HG02642 (cell line): ENCODE data around the gene NEK6.
A peak's percentile ranks its signal among the peaks of the same experiment; 100 is the strongest.
"Not testable (repeated sequence)": the region's sequence is repeated elsewhere in the genome, so short reads cannot be mapped to it uniquely, and the experiment has no call there.

Source experiments
- ATAC-seq: cut with Tn5 transposase; IDR thresholded peaks from one replicate; pipeline ENCODE4 v1.9.1; 2021; ENCODE audit warnings: mild to moderate bottlenecking; ENCODE audit not compliant: unreplicated experiment, poor library complexity

NEK6 gene

DNA sequence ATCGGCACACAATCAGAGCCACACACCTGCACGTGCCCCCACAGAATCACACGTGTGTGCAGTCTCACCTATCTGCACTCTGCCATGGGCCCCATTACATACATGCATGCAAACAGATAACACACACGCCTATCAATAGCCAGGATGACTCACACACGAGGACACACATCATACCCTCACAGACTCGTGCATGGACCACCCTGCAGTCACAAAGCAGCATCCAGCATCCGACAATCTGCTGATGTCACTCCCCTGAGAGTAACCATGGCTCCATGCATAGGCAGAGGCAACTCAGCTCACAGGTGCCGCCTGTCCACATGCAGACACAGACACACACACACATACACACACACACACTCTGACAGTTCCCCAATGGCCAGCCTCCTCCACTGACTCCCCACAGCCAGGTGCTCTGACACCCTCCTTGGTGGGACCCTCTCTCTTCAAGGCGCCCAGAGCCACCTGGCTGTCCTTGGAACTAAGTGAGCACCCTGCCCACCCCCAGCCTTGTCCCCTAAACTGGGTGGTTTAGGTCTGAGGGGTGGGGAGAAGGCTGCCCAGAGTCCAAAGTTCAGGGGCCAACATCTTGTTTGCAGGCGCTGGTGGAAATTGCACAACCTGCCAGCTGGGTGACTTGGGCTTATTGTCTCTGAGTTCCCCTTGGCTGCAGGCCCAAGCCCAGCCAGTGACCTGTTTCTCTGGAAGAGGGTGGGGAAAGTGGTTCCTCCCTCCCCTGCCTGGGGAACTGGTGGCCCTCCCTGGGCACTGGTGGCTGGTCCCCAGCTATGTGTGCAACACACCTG lies 34.6 kb upstream of the NEK6 start:
- no peak for ATAC-seq

- ATAC-seq, result no peak
Observed at GRCh38 chr9:124225945-124226344, 31.8 kb upstream of the NEK6 start.

DNA sequence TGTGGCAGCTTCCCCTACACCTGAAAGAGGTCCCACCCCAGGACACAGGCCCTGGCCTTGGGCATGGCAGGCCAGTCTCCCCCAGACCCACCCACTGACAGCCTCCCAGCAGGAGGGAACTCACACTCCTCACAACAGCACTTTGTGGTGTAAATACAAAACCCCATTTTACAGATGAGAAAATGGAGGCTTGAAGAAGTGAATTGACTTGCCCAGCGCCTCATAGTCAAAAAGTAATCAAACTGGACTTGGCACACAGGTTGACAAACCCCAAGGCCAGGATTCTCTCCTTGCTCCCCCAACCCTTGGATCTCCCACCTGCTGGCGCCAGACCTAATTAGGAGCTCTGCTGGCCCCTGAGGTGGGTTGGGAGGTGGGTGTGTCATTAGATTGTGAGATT lies 29.2 kb upstream of the NEK6 start:
- no peak for ATAC-seq

DNA sequence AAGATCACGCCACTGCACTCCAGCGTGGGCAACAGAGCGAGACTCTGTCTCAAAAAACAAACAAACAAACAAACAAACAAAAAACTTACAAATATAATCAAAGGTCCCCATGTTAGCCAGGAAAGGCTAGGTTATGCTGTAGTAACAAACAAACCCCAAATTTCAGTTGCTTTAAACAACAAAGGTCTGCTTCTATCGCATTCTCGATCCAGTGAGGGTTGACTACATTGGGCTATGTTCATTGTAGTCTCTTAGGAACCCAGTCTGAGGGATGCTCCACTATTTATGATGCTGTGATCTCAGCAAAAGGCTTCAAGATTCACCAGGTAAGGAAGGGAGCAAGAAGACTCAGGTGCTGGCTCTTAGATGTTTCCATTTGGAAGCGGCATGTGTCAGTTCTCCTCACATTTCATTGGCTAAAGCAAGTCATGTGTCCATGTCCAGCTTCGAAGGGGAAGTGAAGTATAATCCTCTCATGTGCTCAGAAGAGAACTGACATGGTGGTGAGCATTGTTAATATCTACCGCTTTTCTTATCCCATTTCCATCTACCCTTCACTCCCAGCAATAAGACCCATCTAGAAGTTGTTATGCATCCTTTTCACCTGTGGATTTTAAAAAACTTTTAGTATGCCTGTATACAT lies 26.5 kb upstream of the NEK6 start:
- no peak for ATAC-seq

GRCh38 chr9:124238546-124239140 lies 19.1 kb upstream of the NEK6 start:
- ATAC-seq, result no peak

DNA sequence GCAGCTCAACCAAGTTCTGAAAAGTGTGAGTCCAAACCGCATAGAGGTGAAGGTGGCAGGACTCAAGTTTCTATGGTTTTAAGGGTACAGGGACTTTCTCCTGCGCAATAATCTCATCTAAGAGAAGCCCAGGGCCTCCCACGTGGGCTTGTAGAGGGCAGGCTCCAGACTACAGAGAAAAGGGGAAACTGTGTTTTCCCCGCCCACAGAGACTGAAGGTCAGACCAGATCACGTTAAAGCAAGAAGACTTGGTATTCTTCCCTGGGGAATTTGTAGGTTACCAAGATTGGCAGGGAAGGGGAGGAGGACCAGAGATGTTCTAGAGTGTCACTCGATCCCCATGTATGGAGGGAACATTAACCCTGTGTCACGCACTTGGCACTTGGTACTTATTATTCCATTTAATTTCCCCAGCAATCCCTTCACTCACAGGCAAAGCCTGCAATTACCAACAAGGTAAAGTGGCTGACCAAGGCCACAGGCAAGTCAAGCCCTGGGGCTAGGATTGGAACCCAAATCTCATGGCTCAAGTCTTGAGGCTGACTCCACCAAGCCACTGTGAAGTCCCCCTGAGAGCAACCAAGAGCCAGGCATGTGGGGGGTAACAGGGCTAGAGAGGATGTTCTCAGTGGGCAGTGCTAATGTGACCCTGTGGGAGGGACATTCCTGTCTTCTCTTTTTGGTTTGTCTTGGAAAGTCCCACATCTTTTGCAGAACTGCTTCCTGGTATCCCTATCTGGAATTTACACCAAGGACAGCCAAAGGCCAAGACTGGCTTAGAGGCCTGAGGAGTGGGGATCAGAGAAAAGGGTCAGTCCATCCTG lies 18.3 kb upstream of the NEK6 start:
- peak; percentile 79 for ATAC-seq

- ATAC-seq, result no peak
Observed at GRCh38 chr9:124242331-124243194, 15.2 kb upstream of the NEK6 start.

- not testable (repeated sequence) for ATAC-seq
Observed at GRCh38 chr9:124247393-124247792, 10.4 kb upstream of the NEK6 start.

GRCh38 chr9:124248066-124248465 lies 9.7 kb upstream of the NEK6 start:
- no peak for ATAC-seq

DNA sequence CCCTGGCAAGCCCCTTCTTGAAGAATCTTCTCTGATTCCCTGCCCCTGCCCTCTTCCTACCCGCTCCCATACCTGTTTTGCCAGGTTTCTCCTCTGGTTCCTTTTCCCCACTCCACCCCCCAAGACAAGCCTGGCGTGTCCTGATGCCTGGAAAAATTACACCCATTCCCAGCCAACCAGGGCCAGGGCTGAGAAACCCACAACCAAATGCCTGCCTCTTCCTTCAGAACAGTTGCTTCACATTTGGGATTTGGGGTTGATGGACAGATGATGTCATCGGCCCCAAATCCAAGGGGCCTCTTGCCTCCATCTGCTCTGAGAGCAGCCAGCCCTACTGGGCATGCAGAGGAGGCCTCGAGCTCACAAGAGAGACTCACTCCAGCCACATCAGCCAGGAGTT lies 8.8 kb upstream of the NEK6 start:
- no peak for ATAC-seq

DNA sequence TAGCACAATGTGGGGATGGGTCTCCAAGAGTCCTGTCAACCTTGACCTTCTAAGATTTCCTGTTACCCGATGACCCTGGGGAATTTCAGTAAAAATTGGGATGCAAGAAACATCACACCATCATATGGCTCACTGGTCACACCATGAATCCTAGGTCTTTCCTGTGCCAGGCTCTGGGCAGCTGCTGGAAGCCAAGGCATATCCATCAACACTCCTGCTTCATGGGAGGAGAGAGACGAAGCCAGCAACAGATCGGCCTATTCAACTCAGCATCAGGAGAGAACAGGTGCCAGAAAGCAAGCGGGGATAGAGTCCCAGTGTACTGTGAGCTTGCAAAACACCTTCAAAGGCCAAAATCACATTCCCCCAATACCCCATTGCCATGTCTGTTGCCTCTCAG lies 6.5 kb upstream of the NEK6 start:
- ATAC-seq, result no peak

DNA sequence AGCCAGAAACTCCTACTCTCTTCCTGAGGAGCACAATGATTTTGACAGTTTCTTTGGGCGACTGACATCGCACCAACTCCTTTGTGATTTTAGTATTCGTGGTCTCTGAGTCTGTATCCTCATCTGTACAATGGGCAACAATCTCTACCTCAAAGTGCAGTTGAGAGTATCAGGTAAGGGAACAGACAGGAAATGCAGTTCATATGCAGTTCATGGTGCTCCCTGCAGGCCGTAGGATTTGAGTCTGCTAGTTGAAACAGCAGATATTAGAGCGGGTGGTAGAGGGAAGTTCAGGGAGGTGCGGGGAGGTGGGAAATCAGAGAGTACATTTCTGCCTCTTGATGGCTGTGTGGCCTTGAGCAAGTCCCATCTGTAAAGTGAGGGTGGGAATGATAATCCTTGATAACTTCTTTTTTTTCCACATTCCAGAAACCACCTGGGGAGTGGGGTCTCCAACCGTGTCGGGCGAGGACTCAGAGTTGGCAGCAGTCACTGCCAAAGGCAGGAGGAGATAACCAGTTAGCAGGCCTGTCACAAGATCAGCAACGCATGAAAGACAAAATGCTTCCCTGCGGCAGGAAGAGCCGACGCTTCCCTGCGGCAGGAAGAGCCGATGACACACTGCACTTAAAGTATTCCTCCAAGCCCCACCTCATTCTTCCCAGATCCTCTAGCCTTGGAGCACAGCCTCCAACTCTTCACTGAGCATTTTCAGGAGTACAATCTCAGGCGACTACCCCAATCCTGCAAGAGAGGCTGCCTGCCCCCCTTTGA lies 6.0 kb upstream of the NEK6 start:
- no peak for ATAC-seq

- not testable (repeated sequence) for ATAC-seq
Observed at GRCh38 chr9:124252878-124253277, 4.9 kb upstream of the NEK6 start.

- peak; percentile 61 for ATAC-seq
Observed at GRCh38 chr9:124254261-124254682, 3.5 kb upstream of the NEK6 start.

DNA sequence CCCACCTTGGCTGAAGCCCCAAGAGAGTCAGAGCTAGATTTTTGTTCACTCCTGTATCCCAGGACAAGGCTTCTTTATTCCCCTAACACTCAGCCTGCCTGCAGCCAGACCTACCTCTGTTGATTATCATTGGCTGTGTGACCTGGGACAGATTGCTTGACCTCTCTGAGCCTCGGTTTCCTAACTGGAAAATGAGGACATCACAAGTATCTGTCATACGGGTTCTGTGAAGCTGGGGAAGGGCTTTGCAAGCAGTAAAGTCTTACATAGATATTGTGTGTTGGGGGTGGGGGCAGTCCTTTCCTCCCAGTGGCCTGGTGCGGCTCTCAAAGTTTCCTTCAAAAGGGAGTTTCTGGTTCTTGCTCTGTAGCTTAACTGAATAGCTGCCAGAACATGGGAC lies 2.5 kb upstream of the NEK6 start:
- ATAC-seq, result no peak

DNA sequence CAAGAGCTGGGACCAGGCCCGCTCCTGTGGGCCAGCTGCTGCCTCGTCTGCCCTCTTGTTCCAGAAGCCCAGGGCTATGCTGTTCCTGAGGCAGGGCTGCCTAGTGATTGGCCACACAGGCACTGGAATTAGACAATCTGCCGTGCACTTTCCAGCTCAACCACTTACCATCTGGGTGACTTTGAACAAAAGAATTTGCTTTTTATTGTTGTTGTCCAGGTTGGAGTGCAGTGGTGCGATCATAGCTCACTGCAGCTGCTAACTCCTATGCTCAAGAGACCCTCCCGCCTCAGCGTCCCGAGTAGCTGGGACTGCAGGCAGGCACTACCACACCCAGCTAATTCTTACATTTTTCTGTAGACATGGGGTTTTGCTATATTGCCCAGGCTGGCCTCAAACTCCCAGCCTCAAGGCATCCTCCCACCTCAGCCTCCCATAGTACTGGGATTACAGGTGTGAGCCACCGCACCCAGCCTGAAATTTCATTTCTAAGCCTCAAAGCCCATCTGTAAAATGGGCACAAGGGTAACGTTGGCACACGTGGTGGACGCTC lies 1.2 kb upstream of the NEK6 start:
- ATAC-seq, result no peak

DNA sequence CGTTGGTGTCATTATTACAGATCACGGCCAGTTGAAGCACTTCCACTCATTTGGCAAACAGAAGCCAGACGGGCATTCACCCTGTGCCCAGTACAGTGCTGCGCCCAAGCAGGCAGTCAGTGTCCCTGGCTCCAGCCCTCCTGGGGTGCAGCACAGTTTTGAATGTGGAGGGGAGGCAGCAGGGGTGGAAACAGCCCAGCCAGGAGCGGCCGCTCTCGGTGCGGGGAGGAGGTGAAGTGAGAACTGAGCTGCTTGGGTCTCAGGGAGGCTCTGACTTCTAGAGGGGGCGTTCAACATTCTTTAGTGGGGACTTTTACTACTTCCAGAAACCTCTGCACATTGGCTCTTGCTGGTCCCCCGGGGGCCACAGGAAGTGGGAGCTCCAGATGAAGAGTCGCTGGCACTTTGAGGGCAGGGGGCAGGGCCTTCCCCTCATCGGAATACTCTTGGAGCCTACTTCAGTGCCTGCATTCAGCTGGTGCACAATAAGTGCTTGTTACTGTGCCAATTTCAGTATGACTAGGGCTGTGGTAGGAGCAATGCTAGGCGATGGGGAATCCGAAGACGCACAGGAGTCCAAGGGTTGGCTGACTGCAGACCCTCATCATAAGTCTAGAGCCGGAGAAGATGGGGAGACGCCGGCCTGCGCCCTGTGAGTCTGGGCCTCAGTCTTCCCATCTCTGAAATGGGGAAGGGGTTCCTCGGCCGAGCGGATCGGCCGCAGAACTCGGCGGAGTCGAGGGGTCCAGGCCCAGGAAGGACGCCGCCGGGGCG lies 492 bp upstream of the NEK6 start:
- peak; percentile 10 for ATAC-seq

DNA sequence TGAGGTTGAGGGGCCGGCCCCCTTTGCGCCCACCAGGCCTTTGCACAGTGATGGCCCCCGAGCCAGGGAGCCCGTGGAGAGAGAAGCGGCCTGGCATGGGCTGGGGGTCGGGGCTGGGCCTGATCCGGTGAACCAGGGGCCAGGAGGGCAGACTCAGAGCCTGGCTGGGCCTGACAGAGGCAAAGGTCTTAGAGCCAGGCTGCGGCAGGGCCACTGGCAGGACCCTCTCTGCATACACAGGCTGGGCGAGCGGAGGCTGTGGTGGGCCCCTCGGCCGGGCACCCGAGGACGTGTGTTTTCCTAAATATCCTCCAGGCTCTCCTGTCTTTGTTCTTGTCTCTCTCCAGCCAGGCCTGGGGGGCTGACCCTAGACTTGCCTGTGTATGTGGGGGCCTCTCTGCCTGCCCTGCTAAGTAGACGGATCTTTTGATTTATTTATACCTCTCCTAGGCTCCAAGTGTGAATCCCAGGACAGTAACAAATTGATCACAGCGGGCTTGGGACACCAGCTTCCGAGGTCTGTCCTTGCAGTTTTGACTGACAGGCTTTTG lies 933 bp downstream of the NEK6 start:
- ATAC-seq, result peak; percentile 4
